Aorta (tissue), 5 donors: Measurements from ENCODE around the gene NUCB1. TPM values are rescaled to one million over a fixed set of nuclear protein-coding genes. Genes with fewer than 3 reads are reported as not detected.
"Not testable (repeated sequence)": the region's sequence is repeated elsewhere in the genome, so short reads cannot be mapped to it uniquely, and the experiment has no call there.

Source experiments
- ATAC-seq: fragments of 200-7000 bp; cut with Tn5 transposase; one replicate; pipeline ENCODE4 v1.9.1; 2022; ENCODE audit warnings: moderate library complexity; ENCODE audit not compliant: low FRiP score
- DNase-seq, 2 donors: peaks; one replicate each; pipeline ENCODE4 v3.0.0-alpha.2; 2020
- H3K27ac ChIP-seq, 2 donors: one replicate each; pipeline ENCODE4 v1.5.1; 2013; ENCODE audit warnings: low read length in 2 of 2, mild to moderate bottlenecking in 2 of 2, moderate library complexity in 2 of 2, control low read depth in 1 of 2, inconsistent platforms in 1 of 2, low read depth in 1 of 2
- H3K27me3 ChIP-seq, 2 donors: one replicate each; pipeline ENCODE4 v1.6.1; 2013; ENCODE audit warnings: control low read depth in 1 of 2, low read length in 1 of 2, mild to moderate bottlenecking in 1 of 2, moderate library complexity in 1 of 2; ENCODE audit not compliant: insufficient read depth in 2 of 2, control insufficient read depth in 1 of 2
- H3K36me3 ChIP-seq, 2 donors: one replicate each; pipeline ENCODE4 v1.6.1; 2013; ENCODE audit warnings: control low read depth in 1 of 2, low read length in 1 of 2, mild to moderate bottlenecking in 1 of 2; ENCODE audit not compliant: insufficient read depth in 2 of 2, control insufficient read depth in 1 of 2
- H3K4me1 ChIP-seq, 2 donors: one replicate each; pipeline ENCODE4 v1.6.1; 2013; ENCODE audit warnings: low read length in 2 of 2, control low read depth in 1 of 2, mild to moderate bottlenecking in 1 of 2, moderate library complexity in 1 of 2; ENCODE audit not compliant: insufficient read depth in 2 of 2, control insufficient read depth in 1 of 2
- H3K4me3 ChIP-seq, 2 donors: one replicate each; pipeline ENCODE4 v1.5.1; 2013; ENCODE audit warnings: low read length in 2 of 2, control low read depth in 1 of 2, mild to moderate bottlenecking in 1 of 2
- H3K9me3 ChIP-seq: one replicate; pipeline ENCODE4 v1.6.1; 2013; ENCODE audit warnings: mild to moderate bottlenecking, low read length; ENCODE audit not compliant: control insufficient read depth
- WGBS, 2 donors: extraction: QIAGEN DNeasy Blood & Tissue Kit; methylation state at CpG; one replicate each; pipeline ENCODE4 v1.1.7; 2013; 5-methylcytosine and 5-hydroxymethylcytosine counted together
- intact Hi-C, 2 donors: fragments of 100-400 bp; cut with DNase I; formaldehyde crosslinking; loops; one replicate each; pipeline versions ENCODE4 v1.14.2 to v1.15.0; 2022
- polyA plus RNA-seq, 2 donors: library from polyadenylated mRNA; stranded (reverse); fragments of 200-250 nt; gene quantifications; one replicate each; pipeline ENCODE4 v1.2.3, GENCODE V29; 2013
- total RNA-seq, 2 donors: library from RNA; stranded (reverse); fragmentation: NEBNext Ultra II Directional; extraction: Animal tissue kit (Norgen Biotek cat#: 25700); gene quantifications; one replicate each; pipeline ENCODE4 v1.2.1, GENCODE V29; 2021
- donor health status: healthy with polysubstance abuse.
- donor health status: Bipolar disorder and iron deficiency.
- donor health status: DM: no; HTN: no; CAD: no.
- donor health status: DM: no; HTN: no; CAD: no.
- donor health status: DM: yes; HTN: yes; CAD: no.

The NUCB1 gene
- total and polyA plus RNA-seq, 4 donors, result 82.9 to 380 (median 325) TPM

DNA sequence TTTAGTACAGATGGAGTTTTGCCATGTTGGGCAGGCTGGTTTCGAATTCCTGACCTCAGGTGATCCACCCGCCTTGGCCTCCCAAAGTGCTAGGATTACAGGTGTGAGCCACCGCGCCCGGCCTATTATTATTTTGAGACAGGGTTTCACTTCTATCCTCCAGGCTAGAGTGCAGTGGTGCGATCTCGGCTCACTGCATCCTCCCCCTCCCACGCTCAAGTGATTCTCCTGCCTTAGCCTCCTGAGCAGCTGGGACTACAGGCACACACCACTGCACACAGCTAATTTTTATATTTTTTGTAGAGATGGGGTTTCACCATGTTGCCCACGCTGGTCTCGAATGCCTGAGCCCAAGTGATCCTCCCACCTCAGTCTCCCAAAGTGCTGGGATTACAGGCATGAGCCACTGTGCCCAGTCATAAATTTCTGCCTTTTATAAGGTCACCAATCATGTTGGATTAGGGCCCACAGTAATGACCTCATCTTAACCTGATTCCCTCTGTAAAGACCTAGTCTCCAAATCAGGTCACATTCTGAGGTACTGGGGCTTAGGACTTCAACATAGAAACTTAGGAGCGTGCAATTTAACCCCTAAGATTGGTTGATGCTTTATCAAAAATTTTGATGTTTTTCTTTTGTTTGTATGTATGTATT lies 9.4 kb downstream of the NUCB1 start:
- H3K27ac ChIP-seq, intact Hi-C loops, H3K4me1 ChIP-seq, ATAC-seq, H3K27me3 ChIP-seq, H3K9me3 ChIP-seq, H3K4me3 ChIP-seq, DNase-seq: not testable (repeated sequence)
- WGBS, 2 donors, result 96 to 97% methylated on average over 11 of the region's 11 CpGs
- H3K36me3 ChIP-seq, result peaks cover 12% of the 10 kb centered on the region in 2 donors

DNA sequence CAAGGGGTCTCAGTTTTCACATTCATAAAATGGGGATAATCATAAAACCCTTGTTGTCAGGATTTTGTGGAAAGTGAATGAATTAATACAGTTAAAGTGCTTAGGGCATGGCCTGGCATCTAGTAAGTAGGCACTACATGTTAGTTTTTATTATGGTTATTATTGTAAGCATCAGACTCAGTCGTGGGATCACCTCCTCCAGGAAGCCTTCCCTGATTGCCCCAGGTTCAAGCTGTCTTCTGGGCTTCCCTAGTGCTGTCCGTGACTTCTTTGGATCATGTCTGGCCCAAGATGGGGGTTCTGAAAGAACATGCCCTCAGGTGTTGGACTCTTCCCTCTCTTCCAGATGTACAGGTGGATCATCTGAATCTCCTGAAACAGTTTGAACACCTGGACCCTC lies 10.7 kb downstream of the NUCB1 start:
- no peaks in the 10 kb centered on the region for H3K4me1 ChIP-seq
- H3K9me3 ChIP-seq, result no peaks in the 10 kb centered on the region
- 81 to 88% methylated on average over 2 of the region's 2 CpGs for WGBS, 2 donors
- peaks cover 12% of the 10 kb centered on the region in 2 donors for H3K36me3 ChIP-seq
- H3K27ac ChIP-seq, result no peak overlapping the region
- no peak overlapping the region for H3K4me3 ChIP-seq
- intact Hi-C loops, result no loop called here
- DNase-seq (no peak), ATAC-seq (no peak)
- H3K27me3 ChIP-seq, result no peaks in the 10 kb centered on the region

DNA sequence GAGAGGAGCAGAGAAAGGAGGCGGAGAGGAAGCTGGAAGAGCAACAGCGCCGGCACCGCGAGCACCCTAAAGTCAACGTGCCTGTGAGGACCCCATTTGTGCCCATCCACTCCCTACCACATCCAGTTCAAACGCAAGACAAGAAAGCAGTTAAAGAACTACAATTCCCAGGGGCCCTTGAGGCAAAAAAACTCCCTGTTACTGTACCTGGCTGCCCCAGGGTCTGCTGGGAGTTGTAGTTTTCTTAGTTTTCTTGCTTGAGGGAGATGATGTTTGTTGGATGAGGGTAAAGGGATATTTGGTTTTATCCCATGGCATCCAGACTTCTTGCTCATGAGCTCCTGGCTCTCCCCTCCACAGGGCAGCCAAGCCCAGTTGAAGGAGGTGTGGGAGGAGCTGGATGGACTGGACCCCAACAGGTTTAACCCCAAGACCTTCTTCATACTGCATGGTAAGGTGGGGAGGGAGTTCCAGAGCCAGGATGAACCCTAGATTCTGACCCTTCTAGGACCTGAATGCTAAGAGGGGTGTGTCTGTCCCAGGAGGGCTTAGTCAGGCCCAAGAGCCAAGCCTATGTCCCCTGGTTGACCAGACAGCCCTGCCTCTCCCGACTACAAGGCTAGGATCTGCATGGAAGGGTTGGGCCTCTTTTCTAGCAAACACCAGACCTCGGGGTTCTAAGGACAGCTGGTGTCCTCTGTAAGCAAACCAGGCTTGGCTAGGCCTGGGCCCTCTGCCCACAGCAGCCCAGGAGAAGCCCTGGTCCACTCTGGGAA lies 13.2 kb downstream of the NUCB1 start:
- intact Hi-C loops, result no loop called here
- Histone ChIP-seq H3K4me3 (no peak overlapping the region), H3K27ac (no peak overlapping the region), H3K27me3 (no peaks in the 10 kb centered on the region), H3K9me3 (no peaks in the 10 kb centered on the region), H3K4me1 (no peaks in the 10 kb centered on the region), H3K36me3 (peaks cover 10 to 11% of the 10 kb centered on the region in 2 donors)
- 89 to 93% methylated on average over 9 of the region's 9 CpGs for whole genome bisulfite sequencing, 2 donors
- no peak for ATAC-seq
- no peak for DNase-seq

DNA sequence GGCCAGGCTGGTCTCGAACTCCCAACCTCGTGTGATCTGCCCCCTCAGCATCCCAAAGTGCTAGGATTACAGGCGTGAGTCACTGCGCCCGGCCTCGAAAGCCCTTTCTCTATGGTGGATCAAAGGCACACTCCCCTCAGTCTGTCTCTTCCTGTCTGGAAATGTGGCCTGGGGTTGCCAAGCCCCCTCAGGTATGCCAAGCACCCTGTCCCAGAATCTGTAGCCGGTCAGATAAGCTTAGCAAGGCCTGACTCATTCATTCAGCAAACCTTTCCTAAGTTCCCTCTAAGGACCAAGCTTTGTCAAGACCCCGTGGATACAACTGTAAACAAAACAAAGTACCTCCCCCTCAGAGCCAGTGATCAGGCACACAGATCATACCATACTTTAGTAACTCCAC lies 14.1 kb downstream of the NUCB1 start:
- intact Hi-C loops, result no loop called here
- Histone ChIP-seq H3K36me3 (peaks cover 6 to 10% of the 10 kb centered on the region in 2 donors), H3K4me1 (no peaks in the 10 kb centered on the region), H3K4me3 (no peak overlapping the region), H3K9me3 (no peaks in the 10 kb centered on the region), H3K27ac (no peak overlapping the region), H3K27me3 (no peaks in the 10 kb centered on the region)
- WGBS, 2 donors, result 94% methylated on average over 8 of the region's 8 CpGs
- DNase-seq, result no peak
- no peak for ATAC-seq

DNA sequence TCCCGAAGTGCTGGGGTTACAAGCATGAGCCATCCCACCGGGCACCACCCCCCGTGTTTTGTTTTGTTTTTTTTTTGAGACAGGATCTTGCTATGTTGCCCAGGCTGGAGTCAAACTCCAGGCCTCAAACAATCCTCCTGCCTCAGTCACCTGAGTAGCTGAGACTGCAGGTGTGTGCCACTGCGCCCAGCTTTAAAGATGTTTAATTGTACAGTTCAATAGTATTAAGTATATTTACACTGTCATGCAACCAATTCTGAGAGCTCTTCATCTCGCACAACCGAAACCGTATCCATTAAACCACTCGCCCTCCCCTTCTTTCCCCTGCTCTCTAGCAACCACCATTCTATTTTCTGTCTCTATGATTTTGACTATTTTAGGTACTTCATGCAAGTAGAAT lies 15.6 kb downstream of the NUCB1 start:
- no peak for DNase-seq
- Histone ChIP-seq H3K27ac (no peak overlapping the region), H3K4me1 (no peaks in the 10 kb centered on the region), H3K36me3 (peaks cover 6 to 10% of the 10 kb centered on the region in 2 donors), H3K27me3 (no peaks in the 10 kb centered on the region), H3K9me3 (no peaks in the 10 kb centered on the region), H3K4me3 (no peak overlapping the region)
- WGBS, 2 donors, result 82 to 85% methylated on average over 8 of the region's 8 CpGs
- intact Hi-C loops, result no loop called here
- ATAC-seq, result no peak

DNA sequence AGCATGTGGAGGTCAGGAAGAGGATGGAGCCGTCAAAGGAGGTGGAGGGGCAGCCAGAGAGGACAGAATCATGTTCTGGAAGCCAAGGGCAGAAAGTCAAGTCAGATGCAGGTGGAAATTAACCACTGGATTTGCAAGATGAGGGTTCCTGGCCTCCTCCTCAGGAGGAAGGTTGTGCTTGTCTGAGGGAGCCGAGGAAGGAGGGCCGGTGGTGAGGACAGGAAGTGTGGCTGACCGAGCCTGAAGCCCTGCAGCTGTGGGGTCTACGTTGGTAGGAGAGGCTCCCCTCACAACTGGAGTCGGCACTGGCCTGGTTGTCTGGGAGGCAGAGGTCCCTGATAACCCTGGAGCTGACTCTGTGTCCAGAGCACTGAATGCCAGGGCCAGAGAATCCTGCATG lies 18.0 kb downstream of the NUCB1 start:
- Histone ChIP-seq H3K4me3 (no peak overlapping the region), H3K36me3 (peaks cover 0 to 7% of the 10 kb centered on the region in 2 donors), H3K27ac (no peak overlapping the region), H3K9me3 (no peaks in the 10 kb centered on the region), H3K4me1 (no peaks in the 10 kb centered on the region), H3K27me3 (no peaks in the 10 kb centered on the region)
- 82 to 85% methylated on average over 6 of the region's 6 CpGs for WGBS, 2 donors
- intact Hi-C loops, result no loop called here
- DNase-seq (no peak), ATAC-seq (no peak)

DNA sequence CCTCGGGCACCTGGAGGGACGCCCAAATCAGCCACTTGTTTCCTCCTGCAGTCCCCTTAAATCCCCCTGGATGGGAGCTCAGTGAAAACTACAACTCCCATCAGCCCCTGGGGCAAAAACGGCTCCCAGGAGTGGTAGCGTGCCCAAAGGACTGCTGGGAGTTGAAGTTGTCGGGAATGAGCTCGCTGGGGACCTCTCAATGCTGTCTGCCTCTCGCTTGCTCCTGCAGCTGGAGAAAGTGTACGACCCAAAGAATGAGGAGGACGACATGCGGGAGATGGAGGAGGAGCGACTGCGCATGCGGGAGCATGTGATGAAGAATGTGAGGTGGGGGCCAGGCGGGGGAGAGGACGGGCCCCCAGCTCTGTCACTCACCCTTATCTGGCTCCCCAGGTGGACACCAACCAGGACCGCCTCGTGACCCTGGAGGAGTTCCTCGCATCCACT lies 18.7 kb downstream of the NUCB1 start:
- Histone ChIP-seq H3K27ac (no peak overlapping the region), H3K9me3 (no peaks in the 10 kb centered on the region), H3K4me3 (no peak overlapping the region), H3K4me1 (no peaks in the 10 kb centered on the region), H3K36me3 (peaks cover 0 to 3% of the 10 kb centered on the region in 2 donors), H3K27me3 (no peaks in the 10 kb centered on the region)
- no peak for DNase-seq
- 82 to 86% methylated on average over 18 of the region's 18 CpGs for WGBS, 2 donors
- ATAC-seq, result no peak
- intact Hi-C loops, result no loop called here

DNA sequence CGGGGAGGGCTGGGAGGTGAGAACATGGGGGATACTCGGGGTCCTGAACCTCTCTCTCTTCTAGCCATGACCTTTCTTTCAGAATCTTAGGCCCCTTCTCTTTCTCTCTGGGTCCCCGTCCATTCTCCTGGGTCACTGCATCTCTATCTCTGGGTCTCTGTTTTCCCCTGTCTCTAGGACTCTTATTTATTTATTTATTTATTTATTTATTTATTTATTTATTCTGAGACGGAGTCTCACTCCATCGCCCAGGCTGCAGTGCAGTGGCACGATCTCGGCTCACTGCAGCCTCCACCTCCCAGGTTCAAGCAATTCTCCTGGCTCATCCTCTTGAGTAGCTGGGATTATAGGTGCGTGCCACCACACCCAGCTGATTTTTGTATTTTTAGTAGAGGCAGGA lies 19.2 kb downstream of the NUCB1 start:
- H3K36me3 ChIP-seq, H3K27me3 ChIP-seq, H3K9me3 ChIP-seq, H3K4me1 ChIP-seq, H3K27ac ChIP-seq, DNase-seq, ATAC-seq, H3K4me3 ChIP-seq, intact Hi-C loops: not testable (repeated sequence)
- WGBS, 2 donors, result 93% methylated on average over 8 of the region's 8 CpGs

DNA sequence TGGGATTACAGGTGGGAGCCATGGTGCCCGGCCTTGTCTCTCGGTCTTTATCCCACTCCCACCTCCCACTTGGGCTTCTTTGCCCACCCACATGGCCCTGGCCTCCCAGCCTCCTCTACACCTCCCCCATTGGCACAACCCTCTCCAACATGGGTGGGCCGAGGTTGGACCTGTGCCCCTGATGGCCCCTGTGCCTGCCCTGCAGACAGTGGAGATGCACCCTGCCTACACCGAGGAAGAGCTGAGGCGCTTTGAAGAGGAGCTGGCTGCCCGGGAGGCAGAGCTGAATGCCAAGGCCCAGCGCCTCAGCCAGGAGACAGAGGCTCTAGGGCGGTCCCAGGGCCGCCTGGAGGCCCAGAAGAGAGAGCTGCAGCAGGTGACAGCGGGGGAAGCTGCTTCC lies 20.8 kb downstream of the NUCB1 start:
- Histone ChIP-seq H3K36me3 (no peaks in the 10 kb centered on the region), H3K9me3 (no peaks in the 10 kb centered on the region), H3K27me3 (no peaks in the 10 kb centered on the region), H3K4me3 (no peak overlapping the region), H3K4me1 (no peaks in the 10 kb centered on the region), H3K27ac (no peak overlapping the region)
- no peak for ATAC-seq
- no peak for DNase-seq
- WGBS, 2 donors, result 81 to 86% methylated on average over 10 of the region's 10 CpGs
- intact Hi-C loops, result no loop called here
